Activated CD8-positive, alpha-beta T cell treated with anti-CD3 and anti-CD28 coated beads for 36 hours (primary cell): ENCODE data around the gene NUF2. TPM values are rescaled to one million over a fixed set of nuclear protein-coding genes. Genes with fewer than 3 reads are reported as not detected.

Experiments used
- ATAC-seq: fragments of 200-7000 bp; cut with Tn5 transposase; one replicate; pipeline ENCODE4 v1.10.0; 2021; ENCODE audit warnings: mild to moderate bottlenecking, moderate library complexity
- CTCF ChIA-PET: fragments of 350-600 bp; sonication (Branson Sonifier 250); formaldehyde crosslinking; loops from one replicate; lab custom pipeline; 2021; ENCODE audit warnings: antibody characterized with exemption; lab: Charles Lee
- POLR2A ChIA-PET: fragments of 350-600 bp; sonication (Branson Sonifier 250); formaldehyde crosslinking; loops from one replicate; lab custom pipeline; 2021; ENCODE audit warnings: antibody characterized with exemption; lab: Charles Lee
- DNase-seq: peaks from one replicate; pipeline ENCODE4 v3.0.0-alpha.2; 2020
- H3K27ac Mint-ChIP-seq: one replicate; pipeline ENCODE4 v1.8.0; 2021; ENCODE audit warnings: mild to moderate bottlenecking, mixed read lengths
- H3K27me3 Mint-ChIP-seq: one replicate; pipeline ENCODE4 v1.8.0; 2021; ENCODE audit warnings: mixed read lengths
- H3K36me3 Mint-ChIP-seq: one replicate; pipeline ENCODE4 v1.8.0; 2021; ENCODE audit warnings: low read depth, mixed read lengths
- H3K4me1 Mint-ChIP-seq: one replicate; pipeline ENCODE4 v1.8.0; 2021; ENCODE audit warnings: low read depth, mixed read lengths
- H3K4me3 Mint-ChIP-seq: one replicate; pipeline ENCODE4 v1.8.0; 2021; ENCODE audit warnings: mild to moderate bottlenecking, moderate library complexity, mixed read lengths
- H3K9me3 Mint-ChIP-seq: one replicate; pipeline ENCODE4 v1.8.0; 2021; ENCODE audit warnings: mixed read lengths
- CTCF ChIP-seq: fragments of 200-600 bp; IDR thresholded peaks from one replicate; pipeline ENCODE4 v1.8.0; 2022; ENCODE audit warnings: antibody characterized with exemption, mild to moderate bottlenecking
- intact Hi-C: fragments of 100-400 bp; cut with micrococcal nuclease; formaldehyde crosslinking; loops from one replicate; pipeline ENCODE4 v1.10.0; 2022
- total RNA-seq, 2 experiments: library from RNA; stranded (reverse); gene quantifications; one replicate each; pipeline ENCODE4 v1.2.3, GENCODE V29; 2021

The NUF2 gene
- total RNA-seq, 2 experiments from 2014 or later, result 49.9 to 54.6 TPM

DNA sequence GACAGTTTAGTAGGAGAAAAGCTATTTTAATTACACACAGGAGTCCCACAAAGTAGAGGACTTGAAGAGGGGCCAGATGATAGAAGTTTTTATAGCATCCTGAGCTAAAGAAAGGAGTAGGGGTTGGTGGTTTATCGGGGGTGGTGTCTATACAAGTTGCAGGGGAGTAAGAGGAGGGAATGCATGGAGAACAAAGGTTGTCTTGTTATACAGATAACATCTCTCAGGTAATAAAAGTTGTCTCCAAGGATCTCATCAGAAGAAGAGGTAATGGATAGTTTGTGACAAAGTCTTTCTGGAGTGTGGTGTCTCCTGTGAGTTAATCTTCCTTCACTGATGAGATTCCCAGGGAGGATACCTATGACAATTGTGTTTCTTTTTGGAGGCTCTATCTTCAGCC, 23.4 kb upstream of the NUF2 start:
- no peak overlapping the region for H3K4me3 Mint-ChIP-seq
- TF ChIP-seq CTCF, result no peak
- no peaks in the 10 kb centered on the region for H3K27me3 Mint-ChIP-seq
- CTCF ChIA-PET, result no interaction called here
- intact Hi-C loops, result no loop called here
- POLR2A ChIA-PET, result no interaction called here
- H3K36me3 Mint-ChIP-seq, result peaks cover 45% of the 10 kb centered on the region
- H3K27ac Mint-ChIP-seq, result no peak overlapping the region
- no peaks in the 10 kb centered on the region for H3K9me3 Mint-ChIP-seq
- ATAC-seq (no peak), DNase-seq (no peak)
- no peaks in the 10 kb centered on the region for H3K4me1 Mint-ChIP-seq

- H3K27me3 Mint-ChIP-seq, result no peaks in the 10 kb centered on the region
- no peaks in the 10 kb centered on the region for H3K9me3 Mint-ChIP-seq
- DNase-seq (no peak), ATAC-seq (no peak)
- H3K4me3 Mint-ChIP-seq, result no peak overlapping the region
- H3K27ac Mint-ChIP-seq, result no peak overlapping the region
- H3K4me1 Mint-ChIP-seq, result no peaks in the 10 kb centered on the region
- CTCF ChIA-PET, result interaction anchor here (1.0 to 2.2 kb wide), 2 partner anchors 11 to 15 kb away, joined by 3 to 7 read pairs; no protein-coding TSS in a partner anchor
- peaks cover 39% of the 10 kb centered on the region for H3K36me3 Mint-ChIP-seq
- POLR2A ChIA-PET, result no interaction called here
- no peak for TF ChIP-seq CTCF
- intact Hi-C loops, result no loop called here
Measured at GRCh38 chr1:163300568-163300967, 21.2 kb upstream of the NUF2 start.

GRCh38 chr1:163303561-163303960, 18.2 kb upstream of the NUF2 start:
- Mint-ChIP-seq H3K36me3 (peaks cover 33% of the 10 kb centered on the region), H3K27me3 (no peaks in the 10 kb centered on the region), H3K4me3 (no peak overlapping the region), H3K4me1 (peaks cover 2% of the 10 kb centered on the region), H3K9me3 (no peaks in the 10 kb centered on the region), H3K27ac (no peak overlapping the region)
- DNase-seq, result no peak
- intact Hi-C loops, result no loop called here
- ChIA-PET CTCF (interaction anchor here (0.6 to 1.2 kb wide), 3 partner anchors 12 to 450 kb away, joined by 3 read pairs; no protein-coding TSS in a partner anchor), POLR2A (no interaction called here)
- no peak for TF ChIP-seq CTCF
- no peak for ATAC-seq

DNA sequence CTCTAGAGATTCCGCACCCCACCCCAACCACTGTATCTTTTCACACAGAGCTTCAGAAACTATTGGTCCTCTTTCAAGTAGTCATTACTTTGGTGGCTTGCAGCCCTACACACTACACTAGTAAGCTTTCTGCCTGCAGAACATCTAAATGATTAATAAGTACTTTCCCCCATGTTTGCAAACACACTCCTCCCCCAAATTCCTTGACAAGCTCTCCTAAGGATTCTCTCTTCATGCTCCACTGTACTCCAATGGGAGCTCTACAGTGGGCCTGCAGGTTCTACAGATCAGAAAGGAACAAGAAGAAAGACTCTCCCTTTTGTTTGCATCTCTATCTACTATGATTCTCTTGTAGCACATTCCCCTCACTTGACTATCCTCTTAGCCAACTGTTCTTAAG, 16.3 kb upstream of the NUF2 start:
- Mint-ChIP-seq H3K27ac (no peak overlapping the region), H3K36me3 (peaks cover 37% of the 10 kb centered on the region), H3K27me3 (no peaks in the 10 kb centered on the region), H3K9me3 (no peaks in the 10 kb centered on the region), H3K4me3 (no peak overlapping the region), H3K4me1 (peaks cover 2% of the 10 kb centered on the region)
- ChIA-PET CTCF (no interaction called here), POLR2A (no interaction called here)
- intact Hi-C loops, result no loop called here
- ATAC-seq, result no peak
- TF ChIP-seq CTCF, result no peak
- DNase-seq, result no peak

DNA sequence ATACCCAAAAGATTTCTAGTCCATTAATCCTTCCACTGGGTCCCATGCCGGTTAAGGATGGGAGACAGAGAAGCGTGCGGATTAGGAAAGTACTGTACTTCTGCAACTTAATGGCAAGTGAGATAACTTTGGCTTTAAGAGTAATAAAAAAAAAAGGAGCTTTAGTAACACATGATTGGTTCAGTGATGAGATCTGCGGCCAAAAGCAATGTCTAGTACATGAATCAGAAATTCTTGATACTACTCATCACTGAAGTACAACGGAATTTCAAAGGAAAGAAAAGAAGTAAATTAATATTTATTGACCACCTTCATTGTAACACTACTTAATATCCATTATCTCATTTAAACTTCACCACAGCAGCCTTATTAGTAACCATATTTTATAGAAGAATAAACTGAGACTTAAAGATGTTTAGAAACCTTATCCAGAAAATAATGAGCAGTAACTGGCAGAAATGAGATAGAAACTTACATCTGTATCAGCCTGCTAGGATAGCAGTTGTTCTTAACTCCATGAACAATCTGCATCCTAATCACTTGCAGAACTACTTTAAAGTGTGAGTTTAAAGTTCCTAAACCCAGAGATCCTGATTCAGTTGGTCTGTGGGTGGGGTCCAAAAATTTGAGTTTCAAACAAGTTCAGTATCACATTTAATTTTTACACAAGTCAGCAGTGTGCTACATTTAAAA, 14.1 kb upstream of the NUF2 start:
- H3K27me3 Mint-ChIP-seq, result no peaks in the 10 kb centered on the region

More for the DNA sequence above, 14.1 kb upstream of the NUF2 start:
- no peak for ATAC-seq
- ChIA-PET POLR2A (interaction anchor here (0.6 kb wide), 1 partner anchor 289 kb away, joined by 4 read pairs; no protein-coding TSS in a partner anchor), CTCF (no interaction called here)
- intact Hi-C loops, result no loop called here
- TF ChIP-seq CTCF, result no peak
- no peak for DNase-seq
- peaks cover 2% of the 10 kb centered on the region for H3K4me1 Mint-ChIP-seq
- H3K36me3 Mint-ChIP-seq, result peaks cover 31% of the 10 kb centered on the region
- H3K4me3 Mint-ChIP-seq, result no peak overlapping the region
- H3K27ac Mint-ChIP-seq, result no peak overlapping the region
- no peaks in the 10 kb centered on the region for H3K9me3 Mint-ChIP-seq
